ENCODE measurements around the gene EGF.

DNA sequence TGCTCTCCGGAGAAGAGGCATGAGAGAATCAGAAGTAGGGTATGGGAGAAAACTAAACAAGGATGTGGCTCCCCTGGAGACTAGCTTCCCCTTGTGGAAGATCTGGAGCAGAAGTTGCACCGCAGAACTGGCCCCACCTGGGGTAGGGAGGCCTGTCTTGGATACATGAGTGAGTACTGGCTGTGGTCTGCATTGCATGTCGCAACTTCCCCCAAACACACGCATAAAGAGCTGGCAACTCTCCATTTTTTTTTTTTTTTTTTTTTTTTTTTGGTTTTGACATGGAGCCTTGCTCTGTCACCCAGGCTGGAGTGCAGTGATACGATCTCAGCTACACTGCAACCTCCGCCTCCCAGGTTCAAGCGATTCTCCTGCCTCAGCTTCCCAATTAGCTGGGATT, 119.9 kb downstream of the EGF start:
- TF ChIP-seq, protein P1, sequence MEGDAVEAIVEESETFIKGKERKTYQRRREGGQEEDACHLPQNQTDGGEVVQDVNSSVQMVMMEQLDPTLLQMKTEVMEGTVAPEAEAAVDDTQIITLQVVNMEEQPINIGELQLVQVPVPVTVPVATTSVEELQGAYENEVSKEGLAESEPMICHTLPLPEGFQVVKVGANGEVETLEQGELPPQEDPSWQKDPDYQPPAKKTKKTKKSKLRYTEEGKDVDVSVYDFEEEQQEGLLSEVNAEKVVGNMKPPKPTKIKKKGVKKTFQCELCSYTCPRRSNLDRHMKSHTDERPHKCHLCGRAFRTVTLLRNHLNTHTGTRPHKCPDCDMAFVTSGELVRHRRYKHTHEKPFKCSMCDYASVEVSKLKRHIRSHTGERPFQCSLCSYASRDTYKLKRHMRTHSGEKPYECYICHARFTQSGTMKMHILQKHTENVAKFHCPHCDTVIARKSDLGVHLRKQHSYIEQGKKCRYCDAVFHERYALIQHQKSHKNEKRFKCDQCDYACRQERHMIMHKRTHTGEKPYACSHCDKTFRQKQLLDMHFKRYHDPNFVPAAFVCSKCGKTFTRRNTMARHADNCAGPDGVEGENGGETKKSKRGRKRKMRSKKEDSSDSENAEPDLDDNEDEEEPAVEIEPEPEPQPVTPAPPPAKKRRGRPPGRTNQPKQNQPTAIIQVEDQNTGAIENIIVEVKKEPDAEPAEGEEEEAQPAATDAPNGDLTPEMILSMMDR (IDR thresholded peaks at IDR 0.05) = no peak
- TF ChIP-seq POLR2A (IDR thresholded peaks at IDR 0.05) = no peak

Measured in testis (tissue), 2 donors.